HG02852 (cell line): ENCODE data around the gene USP6.
"Not testable (repeated sequence)": the region's sequence is repeated elsewhere in the genome, so short reads cannot be mapped to it uniquely, and the experiment has no call there.

Experiments used
- ATAC-seq: cut with Tn5 transposase; IDR thresholded peaks from one replicate; pipeline ENCODE4 v1.9.1; 2021; ENCODE audit warnings: mild to moderate bottlenecking, moderate library complexity; ENCODE audit not compliant: unreplicated experiment

USP6 gene

GRCh38 chr17:5115673-5116651, at the start of gene USP6:
Gene USP6 (plus strand): TSS chr17:5116032. CDS start chr17:5130368, 14,336 bp downstream.
- ATAC-seq: no peak

GRCh38 chr17:5068236-5068635, 47.6 kb upstream of the USP6 start:
- no peak for ATAC-seq

DNA sequence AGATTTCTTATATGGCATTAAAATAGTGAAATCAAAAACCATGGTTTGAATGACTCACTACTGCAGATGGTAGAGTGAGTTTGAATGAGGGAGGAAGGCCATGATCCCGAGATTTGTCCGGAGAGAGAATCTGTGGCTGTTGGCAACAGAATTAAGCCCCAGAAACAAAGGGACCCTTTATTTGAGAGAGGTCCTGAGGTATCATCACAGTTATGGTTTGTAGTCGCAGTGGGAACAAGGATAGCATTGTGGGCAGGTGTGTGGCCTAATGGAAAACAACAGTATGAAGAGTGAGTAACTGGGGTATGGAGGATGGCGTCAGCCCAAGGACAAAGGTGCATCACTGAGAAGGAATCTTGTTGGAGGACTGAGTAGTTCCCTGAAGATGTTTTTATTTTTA, 46.1 kb upstream of the USP6 start:
- no peak for ATAC-seq

GRCh38 chr17:5075472-5075871, 40.4 kb upstream of the USP6 start:
- ATAC-seq: not testable (repeated sequence)

GRCh38 chr17:5077275-5077674, 38.6 kb upstream of the USP6 start:
- ATAC-seq: not testable (repeated sequence)

DNA sequence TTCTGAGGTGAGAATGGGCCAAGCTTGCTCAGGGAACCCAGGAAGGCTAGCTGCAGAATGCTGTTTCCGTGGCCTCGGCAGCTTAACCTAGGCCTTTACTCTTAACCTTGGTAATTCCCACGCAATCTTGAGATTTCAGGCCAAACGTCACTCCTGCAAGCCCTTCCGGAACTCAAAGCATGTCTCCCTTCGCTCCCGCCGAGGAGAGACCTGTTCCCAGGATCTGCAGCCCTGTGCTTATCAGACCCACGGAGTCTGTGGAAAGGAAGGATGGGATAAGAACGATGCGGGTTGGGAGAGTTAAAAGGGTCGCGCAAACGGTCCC, 38.1 kb upstream of the USP6 start:
- no peak for ATAC-seq

GRCh38 chr17:5078106-5079028, 37.5 kb upstream of the USP6 start, which contains the start of gene ZFP3:
Gene ZFP3 (plus strand): TSS chr17:5078467. CDS start chr17:5091505, 13,038 bp downstream.
- ATAC-seq: peak; percentile 87

DNA sequence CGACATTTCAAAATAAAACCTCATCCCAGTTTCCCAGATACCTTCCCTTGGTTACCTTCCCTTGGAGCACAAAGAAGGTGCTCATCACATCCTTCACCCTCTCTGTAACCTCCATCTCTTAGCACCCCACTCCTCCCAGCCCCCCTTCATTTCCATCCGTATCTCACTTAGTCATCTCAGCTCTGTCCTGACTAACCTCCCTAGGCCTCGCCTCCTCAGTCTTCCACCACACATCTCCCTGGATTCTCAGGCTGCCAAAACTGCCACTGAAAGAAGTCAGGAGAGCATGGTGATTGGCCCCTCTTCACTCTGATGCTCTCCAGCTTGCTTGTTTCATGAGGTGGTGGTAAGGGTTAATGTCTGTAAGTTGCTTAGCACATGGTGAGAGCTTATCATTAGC, 35.2 kb upstream of the USP6 start:
- ATAC-seq: no peak

GRCh38 chr17:5092218-5093010, 23.4 kb upstream of the USP6 start:
- ATAC-seq: no peak

- ATAC-seq: no peak
Observed at GRCh38 chr17:5096731-5097100, 19.1 kb upstream of the USP6 start.

- ATAC-seq: no peak
Observed at GRCh38 chr17:5097101-5097834, 18.6 kb upstream of the USP6 start.

DNA sequence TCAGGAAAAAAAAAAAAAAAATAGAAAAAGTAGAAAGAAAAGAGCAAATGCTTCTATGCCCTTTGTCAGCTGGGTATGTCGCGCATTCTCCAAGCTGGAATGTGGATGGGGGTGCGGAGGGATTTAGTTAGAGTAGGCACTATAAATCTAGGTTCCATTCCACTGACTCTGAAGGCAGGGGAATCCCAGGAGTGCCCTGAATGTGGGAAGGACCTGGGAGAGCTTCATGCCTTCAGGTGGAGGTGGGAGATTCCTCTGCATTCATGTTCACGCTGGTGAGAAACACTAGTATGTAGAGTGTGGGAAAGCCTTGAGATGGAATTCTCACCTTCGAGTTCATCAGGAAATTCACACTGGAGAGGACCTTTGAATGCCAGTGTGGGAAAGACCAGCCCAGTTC, 16.6 kb upstream of the USP6 start:
- ATAC-seq: no peak

GRCh38 chr17:5100832-5101231, 15.0 kb upstream of the USP6 start:
- no peak for ATAC-seq

DNA sequence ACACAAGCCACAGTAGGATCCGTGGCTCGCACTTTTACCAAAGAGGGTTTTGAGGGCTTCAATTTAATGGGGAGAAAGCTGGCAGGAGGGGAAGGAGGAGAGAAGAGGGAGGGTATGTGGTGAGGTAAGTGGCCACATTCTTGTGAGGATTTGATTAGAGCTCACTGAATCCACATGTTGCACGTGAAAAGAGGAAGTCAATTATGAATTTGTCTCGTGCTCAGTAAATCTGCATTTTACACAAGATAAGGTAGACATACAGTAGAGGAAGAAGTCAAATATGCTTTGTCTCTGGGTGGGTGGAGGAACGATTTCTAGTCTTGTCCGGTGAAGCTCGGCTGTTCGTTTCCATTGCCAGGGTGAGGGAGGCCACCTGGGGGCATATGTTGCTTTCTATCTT, 5.0 kb upstream of the USP6 start:
- no peak for ATAC-seq

GRCh38 chr17:5111402-5112204, 4.2 kb upstream of the USP6 start, which contains the start of gene ZNF232:
Gene ZNF232 (minus strand): TSS chr17:5111878. CDS start chr17:5111822, 56 bp downstream.
- peak; percentile 72 for ATAC-seq

DNA sequence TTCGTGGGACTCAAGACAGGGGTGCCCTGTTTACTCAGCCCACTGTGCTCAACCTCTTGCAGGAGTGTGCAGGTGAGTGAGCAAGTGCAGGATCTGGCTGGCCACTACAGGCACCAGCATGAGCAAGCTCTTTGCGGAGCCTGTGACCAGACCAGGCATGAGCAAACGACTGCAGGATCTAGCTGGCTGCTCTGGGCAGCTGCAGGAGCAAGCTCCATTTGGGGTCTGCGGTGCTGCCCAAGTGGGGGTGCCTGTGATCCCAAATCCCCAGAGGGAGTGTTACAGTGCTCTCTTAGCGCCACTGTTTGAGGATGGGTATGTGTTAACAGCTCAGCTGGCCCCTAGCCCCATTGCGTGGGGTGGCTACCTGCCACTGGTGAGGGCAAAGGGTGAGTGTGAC, 2.4 kb downstream of the USP6 start:
- no peak for ATAC-seq

DNA sequence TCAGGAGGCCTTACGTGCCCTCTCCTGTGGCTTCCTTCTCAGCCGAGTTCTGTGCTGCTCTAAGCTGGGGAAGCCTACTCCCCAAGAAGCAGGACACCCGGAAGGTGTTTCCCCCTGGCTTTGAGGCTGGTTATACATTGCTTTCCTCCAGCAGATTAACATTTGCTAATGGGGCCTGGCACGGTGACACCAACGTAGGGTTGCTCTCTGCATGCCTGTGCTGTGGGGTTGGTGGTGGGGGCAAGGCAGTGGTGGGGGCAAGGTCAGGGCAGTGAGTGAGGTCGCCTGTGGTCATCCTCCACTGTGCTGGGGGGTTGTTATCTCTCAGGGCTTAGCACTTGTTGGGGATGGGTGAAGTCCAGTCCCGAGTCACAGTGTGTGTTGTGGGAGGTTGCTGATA, 4.2 kb downstream of the USP6 start:
- no peak for ATAC-seq

DNA sequence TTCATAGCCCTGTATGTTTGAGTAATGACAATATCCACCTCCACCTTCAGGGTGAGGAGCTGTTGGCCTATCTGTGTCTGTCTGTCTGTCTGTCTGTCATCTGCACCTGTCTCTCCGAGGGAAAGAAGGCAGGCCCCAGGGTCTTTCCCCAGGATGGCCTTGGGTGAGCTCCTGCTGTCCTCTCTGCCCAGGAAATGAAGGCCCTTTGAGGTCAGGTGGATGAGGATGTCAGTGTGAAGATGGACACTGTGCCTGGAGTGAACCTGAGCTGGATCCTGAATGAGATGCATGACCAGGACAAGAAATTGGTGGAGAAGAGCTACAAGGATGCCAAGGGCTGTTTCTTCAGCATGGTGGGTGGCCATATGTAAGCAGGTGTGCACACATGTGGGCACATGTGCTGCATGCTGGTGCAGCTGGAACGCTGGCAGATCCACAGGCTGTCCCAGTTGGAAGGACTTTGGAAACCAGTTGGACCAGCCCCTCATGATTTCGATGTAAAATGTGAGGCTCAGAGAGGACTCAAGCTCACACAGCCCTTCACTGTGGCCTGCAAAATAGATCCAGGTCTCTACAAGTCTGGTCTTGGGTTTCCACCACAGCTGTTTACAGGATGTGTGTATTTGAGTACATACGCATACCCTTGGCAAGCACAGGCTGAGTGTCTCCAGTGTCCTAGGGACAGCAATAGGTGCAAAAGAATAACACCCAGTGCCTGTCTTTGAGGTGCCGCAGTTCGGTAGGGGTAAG, 4.8 kb downstream of the USP6 start:
- not testable (repeated sequence) for ATAC-seq
